Subcutaneous abdominal adipose tissue (tissue), 5 donors: ENCODE data around the gene RGS3.
"Not testable (repeated sequence)": the region's sequence is repeated elsewhere in the genome, so short reads cannot be mapped to it uniquely, and the experiment has no call there.

Experiments
- H3K27ac ChIP-seq: one replicate; pipeline ENCODE4 v1.7.0; 2013; ENCODE audit warnings: low read depth, mild to moderate bottlenecking, inconsistent platforms, low read length, moderate library complexity
- H3K27me3 ChIP-seq, 5 donors: one replicate each; pipeline ENCODE4 v1.7.0; 2013; ENCODE audit warnings: low read length in 5 of 5, inconsistent platforms in 1 of 5; ENCODE audit not compliant: control insufficient read depth in 5 of 5, insufficient read depth in 4 of 5
- H3K36me3 ChIP-seq, 5 donors: one replicate each; pipeline ENCODE4 v1.7.0; 2013; ENCODE audit warnings: low read length in 5 of 5; ENCODE audit not compliant: control insufficient read depth in 5 of 5, insufficient read depth in 5 of 5
- H3K4me1 ChIP-seq, 5 donors: one replicate each; pipeline ENCODE4 v1.7.0; 2013; ENCODE audit warnings: low read length in 5 of 5, mild to moderate bottlenecking in 3 of 5, moderate library complexity in 1 of 5; ENCODE audit not compliant: control insufficient read depth in 5 of 5, insufficient read depth in 5 of 5
- H3K4me3 ChIP-seq, 5 donors: one replicate each; pipeline ENCODE4 v1.7.0; 2013; ENCODE audit warnings: low read length in 5 of 5, low read depth in 1 of 5
- H3K9ac ChIP-seq, 5 donors: one replicate each; pipeline ENCODE4 v1.7.0; 2013; ENCODE audit warnings: low read length in 5 of 5, mild to moderate bottlenecking in 4 of 5, moderate library complexity in 3 of 5
- H3K9me3 ChIP-seq, 5 donors: one replicate each; pipeline ENCODE4 v1.7.0; 2013; ENCODE audit warnings: low read length in 5 of 5; ENCODE audit not compliant: control insufficient read depth in 5 of 5
- donor health status: healthy.
- donor health status: healthy.
- donor health status: healthy.
- donor health status: healthy.
- donor health status: healthy.

RGS3 gene

GRCh38 chr9:113484258-113484730, 20.8 kb downstream of the RGS3 start:
- H3K36me3 ChIP-seq, result no peaks in the 10 kb centered on the region
- no peak overlapping the region for H3K4me3 ChIP-seq
- no peak overlapping the region for H3K27ac ChIP-seq
- no peak overlapping the region for H3K9ac ChIP-seq
- H3K9me3 ChIP-seq, result no peaks in the 10 kb centered on the region
- no peaks in the 10 kb centered on the region for H3K27me3 ChIP-seq
- H3K4me1 ChIP-seq, result peaks cover 0 to 16% (median 1%) of the 10 kb centered on the region in 5 donors

DNA sequence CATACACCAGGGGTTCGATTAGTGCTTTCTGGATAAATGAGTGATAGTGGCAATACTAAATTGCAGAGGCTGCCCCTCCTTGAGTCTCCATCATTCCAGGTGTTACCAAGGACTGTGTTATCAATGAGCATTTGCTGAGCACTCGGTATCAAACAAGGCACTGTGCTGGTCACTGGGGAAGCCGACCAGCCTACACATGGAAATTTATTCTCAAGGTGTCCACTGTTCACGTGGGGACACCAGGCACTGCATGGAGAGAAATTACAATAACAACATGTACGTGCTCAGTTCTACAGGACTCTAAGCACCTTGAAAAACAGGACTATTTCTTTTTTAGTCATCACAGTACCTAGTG, 22.2 kb downstream of the RGS3 start:
- H3K4me3 ChIP-seq, result no peak overlapping the region
- no peaks in the 10 kb centered on the region for H3K9me3 ChIP-seq
- H3K4me1 ChIP-seq, result peaks cover 0 to 13% (median 0%) of the 10 kb centered on the region in 5 donors
- no peaks in the 10 kb centered on the region for H3K27me3 ChIP-seq
- no peaks in the 10 kb centered on the region for H3K36me3 ChIP-seq
- no peak overlapping the region for H3K9ac ChIP-seq
- H3K27ac ChIP-seq, result no peak overlapping the region

DNA sequence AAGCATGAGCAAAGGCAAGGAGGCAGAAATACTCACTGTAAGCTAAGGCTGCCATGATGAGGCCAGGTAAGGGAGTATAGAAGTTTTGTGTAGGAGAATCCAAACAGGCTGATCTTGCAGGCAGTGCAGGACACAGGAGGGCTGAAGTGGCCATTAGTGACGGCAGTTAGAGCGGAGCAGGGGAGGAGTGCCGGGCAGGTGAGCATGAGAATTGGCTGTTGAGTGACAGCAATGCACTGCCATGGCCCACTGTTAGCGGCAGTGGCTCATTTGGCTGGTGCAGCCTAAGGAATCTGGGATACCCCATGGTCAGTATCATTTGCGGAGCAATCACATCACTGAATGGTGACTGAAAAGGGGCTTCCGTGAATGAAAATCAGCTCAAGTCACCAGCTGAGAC, 22.8 kb downstream of the RGS3 start:
- peaks cover 0 to 13% (median 0%) of the 10 kb centered on the region in 5 donors for H3K4me1 ChIP-seq

DNA sequence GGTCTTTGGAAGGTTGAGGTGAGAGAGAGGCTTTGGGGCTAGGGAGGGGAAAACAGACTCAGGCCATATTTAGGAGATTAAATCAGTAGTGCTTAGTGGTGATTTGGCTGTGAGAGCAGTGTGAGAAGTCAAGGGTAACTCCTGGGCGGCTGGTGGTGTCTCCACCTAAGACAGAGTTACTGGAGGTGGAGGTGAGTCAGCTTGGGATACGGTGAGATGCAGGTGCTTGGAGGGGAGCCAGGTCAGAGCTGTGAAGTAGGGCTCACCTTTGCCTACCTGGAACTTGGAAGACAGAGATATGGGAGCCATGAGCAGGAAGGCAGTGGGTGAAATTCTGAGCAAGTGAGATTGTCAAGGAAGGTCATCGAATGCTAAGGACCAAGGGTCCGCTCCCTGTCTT, 24.5 kb downstream of the RGS3 start:
- H3K9ac ChIP-seq, result no peak overlapping the region
- H3K27ac ChIP-seq, result no peak overlapping the region
- H3K27me3 ChIP-seq, result no peaks in the 10 kb centered on the region
- no peaks in the 10 kb centered on the region for H3K36me3 ChIP-seq
- H3K9me3 ChIP-seq, result no peaks in the 10 kb centered on the region
- H3K4me3 ChIP-seq, result no peak overlapping the region
- H3K4me1 ChIP-seq, result peaks cover 0 to 24% (median 10%) of the 10 kb centered on the region in 5 donors

More for the DNA sequence above, 22.8 kb downstream of the RGS3 start:
- no peak overlapping the region for H3K4me3 ChIP-seq
- no peaks in the 10 kb centered on the region for H3K9me3 ChIP-seq
- H3K27me3 ChIP-seq, result no peaks in the 10 kb centered on the region
- H3K27ac ChIP-seq, result no peak overlapping the region
- no peaks in the 10 kb centered on the region for H3K36me3 ChIP-seq
- no peak overlapping the region for H3K9ac ChIP-seq

GRCh38 chr9:113488490-113488889, 25.0 kb downstream of the RGS3 start:
- Histone ChIP-seq H3K4me3 (no peak overlapping the region), H3K27me3 (no peaks in the 10 kb centered on the region), H3K9ac (no peak overlapping the region), H3K9me3 (no peaks in the 10 kb centered on the region), H3K36me3 (no peaks in the 10 kb centered on the region), H3K4me1 (peaks cover 0 to 27% (median 10%) of the 10 kb centered on the region in 5 donors), H3K27ac (no peak overlapping the region)

GRCh38 chr9:113491147-113491546, 27.6 kb downstream of the RGS3 start:
- H3K9ac ChIP-seq, H3K4me3 ChIP-seq, H3K9me3 ChIP-seq, H3K27me3 ChIP-seq, H3K27ac ChIP-seq, H3K36me3 ChIP-seq: not testable (repeated sequence)
- peaks cover 0 to 14% (median 10%) of the 10 kb centered on the region in 5 donors for H3K4me1 ChIP-seq

DNA sequence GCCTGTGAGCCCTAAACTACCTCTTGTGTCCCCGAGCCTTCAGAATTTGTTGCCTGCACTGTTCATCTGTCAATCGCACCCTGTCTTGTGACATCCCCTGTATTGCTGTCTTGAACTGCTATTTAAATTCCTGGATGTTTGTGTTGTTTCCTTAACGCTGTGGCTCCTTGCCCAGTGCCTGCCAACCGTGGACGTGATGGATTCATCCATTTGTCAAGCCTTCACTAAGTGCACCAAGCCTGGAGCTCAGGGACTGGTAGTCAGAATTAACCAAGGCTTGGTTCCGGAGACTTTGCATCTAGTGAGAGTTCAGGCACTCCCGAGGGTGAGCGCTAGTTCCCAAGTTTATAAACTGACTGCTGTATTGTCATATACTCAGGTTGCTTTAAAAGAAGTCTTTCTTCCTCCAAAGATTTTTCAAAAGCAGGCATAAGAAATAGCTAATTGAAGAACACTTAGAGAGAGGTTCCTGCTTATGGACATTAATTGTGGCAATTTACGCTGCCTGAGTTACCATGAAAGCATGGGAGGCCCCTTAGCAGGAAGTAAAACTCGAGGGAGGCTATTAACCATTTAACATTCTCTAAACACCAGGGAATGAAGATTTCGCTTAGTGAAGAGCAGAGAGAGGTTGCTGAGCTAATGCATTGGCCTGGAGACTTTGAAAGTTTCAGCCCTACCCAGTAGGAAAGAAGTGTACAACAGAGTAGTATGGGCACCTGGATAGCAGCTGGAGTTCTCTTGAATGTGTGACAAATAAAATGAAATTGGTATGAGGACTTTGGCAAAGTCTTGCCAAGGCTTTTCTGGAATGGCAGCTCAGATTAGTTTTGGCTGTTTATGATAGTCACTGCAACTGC, 29.0 kb downstream of the RGS3 start:
- Histone ChIP-seq H3K9ac (peak overlapping the region in 1 of 5 donors; percentile 39), H3K27ac (no peak overlapping the region), H3K4me1 (peaks cover 0 to 14% (median 10%) of the 10 kb centered on the region in 5 donors), H3K4me3 (no peak overlapping the region), H3K9me3 (no peaks in the 10 kb centered on the region), H3K36me3 (no peaks in the 10 kb centered on the region), H3K27me3 (no peaks in the 10 kb centered on the region)

DNA sequence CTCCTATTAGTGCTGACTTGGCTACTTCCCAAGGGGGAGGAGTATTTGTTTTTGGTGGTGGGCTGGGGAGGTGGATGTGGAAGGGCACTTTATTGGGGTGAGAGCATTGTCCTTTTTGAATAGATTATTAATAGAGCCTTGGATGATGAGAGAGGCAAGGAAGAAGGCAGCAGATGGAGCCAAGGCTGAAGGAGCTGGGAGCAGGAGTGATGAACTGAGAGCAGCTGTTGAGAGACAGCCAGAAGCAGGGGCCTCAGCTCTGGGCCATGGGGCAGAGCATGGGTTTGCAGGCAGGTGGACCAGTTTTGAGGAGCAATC, 29.6 kb downstream of the RGS3 start:
- Histone ChIP-seq H3K27ac (no peak overlapping the region), H3K9ac (no peak overlapping the region), H3K9me3 (no peaks in the 10 kb centered on the region), H3K27me3 (no peaks in the 10 kb centered on the region), H3K4me3 (no peak overlapping the region), H3K36me3 (no peaks in the 10 kb centered on the region), H3K4me1 (peaks cover 0 to 14% (median 10%) of the 10 kb centered on the region in 5 donors)

DNA sequence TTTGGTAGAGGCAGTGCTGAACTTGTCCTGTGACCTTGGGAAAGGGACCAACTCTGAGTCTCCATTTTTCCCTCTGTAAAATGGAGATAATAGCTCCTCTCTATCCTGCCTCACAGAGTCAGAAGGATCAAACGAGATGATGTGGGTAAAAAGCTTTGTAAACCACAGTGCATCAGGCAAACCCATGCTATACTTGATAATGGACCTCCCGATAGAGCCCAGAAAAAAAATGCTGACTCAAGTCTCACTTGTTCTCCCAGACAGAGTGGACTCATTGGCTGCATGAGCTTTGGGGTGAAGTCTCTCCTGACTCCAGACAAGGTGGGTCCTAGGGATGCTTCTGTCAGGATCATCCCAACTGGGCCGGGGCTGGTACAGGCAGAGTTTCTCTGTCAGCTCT, 32.0 kb downstream of the RGS3 start:
- H3K9me3 ChIP-seq, result no peaks in the 10 kb centered on the region
- H3K4me3 ChIP-seq, result no peak overlapping the region
- H3K36me3 ChIP-seq, result no peaks in the 10 kb centered on the region
- H3K27me3 ChIP-seq, result no peaks in the 10 kb centered on the region
- peaks cover 0 to 27% (median 10%) of the 10 kb centered on the region in 5 donors for H3K4me1 ChIP-seq
- no peak overlapping the region for H3K27ac ChIP-seq
- no peak overlapping the region for H3K9ac ChIP-seq

DNA sequence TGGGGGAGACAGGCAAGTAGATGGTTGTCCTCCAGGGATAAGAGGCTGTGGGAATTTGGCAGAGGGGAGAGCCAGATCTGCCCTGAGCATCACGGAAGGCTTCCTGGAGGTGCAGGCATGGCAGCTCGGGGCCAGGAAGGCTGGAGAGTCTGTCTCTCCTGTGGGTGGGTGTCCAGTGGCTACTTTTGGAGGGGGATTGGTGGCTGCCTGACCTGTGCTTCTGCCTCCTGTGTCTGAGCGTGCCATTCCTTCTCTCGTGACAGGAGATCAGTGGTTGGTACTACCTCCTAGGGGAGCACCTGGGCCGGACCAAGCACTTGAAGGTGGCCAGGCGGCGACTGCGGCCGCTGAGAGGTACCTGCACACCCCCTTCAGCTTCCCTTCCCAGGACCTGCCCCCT, 33.5 kb downstream of the RGS3 start:
- no peak overlapping the region for H3K27ac ChIP-seq

More for the DNA sequence above, 33.5 kb downstream of the RGS3 start:
- no peak overlapping the region for H3K9ac ChIP-seq
- H3K9me3 ChIP-seq, result no peaks in the 10 kb centered on the region
- H3K36me3 ChIP-seq, result no peaks in the 10 kb centered on the region
- H3K27me3 ChIP-seq, result no peaks in the 10 kb centered on the region
- H3K4me1 ChIP-seq, result peaks cover 0 to 28% (median 9%) of the 10 kb centered on the region in 5 donors
- H3K4me3 ChIP-seq, result no peak overlapping the region
